ENCODE data around the gene GPRIN1.
"Not testable (repeated sequence)": the region's sequence is repeated elsewhere in the genome, so short reads cannot be mapped to it uniquely, and the experiment has no call there.

The GPRIN1 gene

GRCh38 chr5:176564002-176564401 lies 46.0 kb downstream of the GPRIN1 start:
- no peak for DNase-seq

DNA sequence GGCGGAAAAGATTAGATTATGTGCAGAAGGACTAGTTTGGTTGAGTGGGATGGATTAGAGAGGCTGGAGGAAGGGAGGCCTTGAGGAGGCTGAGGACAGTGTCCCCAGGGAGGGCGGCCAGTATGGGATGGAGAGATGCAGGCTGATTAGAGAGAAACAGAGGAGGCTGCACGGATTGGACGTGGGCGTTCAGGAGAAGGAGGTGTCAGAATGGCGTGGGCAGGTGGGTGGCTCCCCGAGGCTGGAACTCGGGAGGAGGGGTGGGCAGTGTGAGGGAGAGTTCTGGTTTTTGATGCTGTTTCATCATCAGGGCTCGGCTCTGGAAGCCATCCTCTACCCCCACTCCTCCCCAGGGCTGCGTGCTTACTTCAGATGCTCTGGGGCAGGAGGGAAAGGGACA lies 47.8 kb downstream of the GPRIN1 start:
- no peak for DNase-seq

GRCh38 chr5:176561259-176561658 lies 48.7 kb downstream of the GPRIN1 start:
- DNase-seq = no peak

GRCh38 chr5:176560364-176560763 lies 49.6 kb downstream of the GPRIN1 start:
- DNase-seq = no peak

DNA sequence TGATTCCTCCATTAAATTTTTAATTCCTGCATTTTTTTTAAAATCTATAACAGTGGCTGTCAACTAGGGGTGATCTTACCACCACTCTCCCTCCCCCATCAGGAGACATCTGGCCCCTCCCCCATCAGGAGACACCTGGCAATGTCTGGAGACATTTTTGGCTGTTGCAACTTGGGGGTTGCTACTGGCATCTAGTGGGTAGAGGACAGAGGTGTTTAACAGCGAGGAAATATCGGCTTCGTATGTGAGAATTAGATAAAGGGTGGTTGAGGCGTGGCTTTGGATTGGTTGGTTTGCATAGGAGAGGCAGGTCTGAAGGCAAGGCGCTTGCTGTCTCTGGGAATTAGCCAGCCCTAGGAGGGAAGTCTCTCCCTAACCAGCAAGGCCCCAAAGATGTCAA lies 50.3 kb downstream of the GPRIN1 start:
- no peak for DNase-seq

DNA sequence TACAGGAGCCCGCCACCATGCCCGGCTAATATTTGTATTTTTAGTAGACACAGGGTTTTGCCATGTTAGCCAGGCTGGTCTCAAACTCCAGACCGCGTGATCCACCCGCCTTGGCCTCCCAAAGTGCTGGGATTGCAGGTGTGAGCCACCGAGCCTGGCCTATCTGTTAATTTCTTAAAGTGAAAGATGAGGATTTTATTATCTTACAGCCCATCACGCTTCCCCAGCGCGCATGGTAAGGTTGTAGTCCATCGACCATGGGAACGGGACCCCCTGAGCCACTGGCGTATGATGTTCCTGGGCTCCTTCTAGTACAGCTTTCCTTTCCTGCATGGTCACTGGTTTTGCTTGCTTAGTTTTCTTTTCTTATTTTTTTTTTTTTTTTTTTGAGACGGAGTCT lies 52.1 kb downstream of the GPRIN1 start:
- no peak for DNase-seq

GRCh38 chr5:176553260-176554085 lies 56.5 kb downstream of the GPRIN1 start:
- no peak for DNase-seq

GRCh38 chr5:176552332-176552869 lies 57.6 kb downstream of the GPRIN1 start:
- DNase-seq = no peak

- DNase-seq = not testable (repeated sequence)
Measured at GRCh38 chr5:176550937-176551336, 59.0 kb downstream of the GPRIN1 start.

GRCh38 chr5:176550275-176550831 lies 59.6 kb downstream of the GPRIN1 start:
- DNase-seq = no peak

DNA sequence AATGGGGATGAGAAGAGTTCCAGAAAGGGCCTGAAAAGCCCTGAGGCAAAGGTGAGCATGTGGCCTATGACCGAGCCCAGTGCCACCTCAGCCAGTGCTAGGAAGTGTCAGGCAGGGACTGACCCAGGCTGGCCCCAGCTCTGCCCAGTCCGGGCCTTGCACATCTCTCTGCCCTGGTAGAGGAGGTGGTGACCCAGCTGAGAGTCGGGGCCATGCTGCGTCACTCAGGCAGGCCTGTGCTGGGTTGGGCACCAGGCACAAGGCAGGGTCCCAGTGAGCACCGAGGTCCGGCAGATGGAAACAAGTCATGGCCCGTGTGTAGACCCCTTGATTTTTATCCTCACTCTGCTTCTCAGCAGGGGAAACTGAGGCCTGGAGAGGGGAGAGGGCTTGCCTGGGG lies 60.1 kb downstream of the GPRIN1 start:
- no peak for DNase-seq

DNA sequence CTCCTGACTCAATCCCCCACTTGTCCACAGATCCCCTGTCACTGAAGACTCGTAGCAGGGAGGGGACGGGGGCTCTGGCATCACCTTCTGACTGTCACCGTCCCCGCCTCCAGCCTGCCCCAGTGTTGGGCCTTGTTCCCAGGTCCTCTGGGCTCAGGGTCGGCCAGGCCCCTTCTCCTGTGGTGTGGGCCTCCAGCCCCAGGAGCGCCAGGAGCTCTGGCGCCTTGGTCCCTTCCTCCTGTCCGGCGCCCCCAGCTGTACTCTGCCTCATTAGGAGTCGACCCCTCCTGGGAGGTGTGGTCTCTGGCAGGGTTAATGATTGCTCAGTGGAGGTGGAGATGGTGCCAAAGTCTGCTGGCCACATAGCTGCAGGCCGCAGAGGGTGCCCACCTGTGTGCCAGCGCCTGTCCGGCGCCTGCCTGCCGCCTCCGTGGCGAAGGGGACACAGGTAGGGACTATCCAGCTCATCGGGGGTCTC lies 61.0 kb downstream of the GPRIN1 start, which contains the start of gene CDHR2:
Gene CDHR2, plus strand, starts transcription at position 376 of the 478 bp plus-strand sequence. CDS start 16,011 bp downstream, outside the sequence.
- no peak for DNase-seq

GRCh38 chr5:176547802-176548201 lies 62.2 kb downstream of the GPRIN1 start:
- DNase-seq = no peak

Measured in stimulated activated CD4-positive, alpha-beta T cell treated with anti-CD3 and anti-CD28 coated beads, Interleukin-12 subunit alpha, Interleukin-12 subunit beta, amount 100 ng/mL, for 4 hours (primary cell).